GM10847 (cell line): ENCODE results near the gene MAP3K7CL.

Source experiments
- POLR2A ChIP-seq: IDR thresholded peaks from 2 replicates; pipeline ENCODE4 v1.6.1; 2011; ENCODE audit not compliant: insufficient read length; ENCODE audit errors: extremely low read depth

The MAP3K7CL gene

GRCh38 chr21:29175408-29176134 is 45.1 kb downstream of the MAP3K7CL start:
- TF ChIP-seq POLR2A = no peak

- no peak for TF ChIP-seq POLR2A
These were observed 46.2 kb downstream of the MAP3K7CL start for GRCh38 chr21:29176471-29177120.

GRCh38 chr21:29177800-29178199 is 47.4 kb downstream of the MAP3K7CL start:
- TF ChIP-seq POLR2A = no peak

DNA sequence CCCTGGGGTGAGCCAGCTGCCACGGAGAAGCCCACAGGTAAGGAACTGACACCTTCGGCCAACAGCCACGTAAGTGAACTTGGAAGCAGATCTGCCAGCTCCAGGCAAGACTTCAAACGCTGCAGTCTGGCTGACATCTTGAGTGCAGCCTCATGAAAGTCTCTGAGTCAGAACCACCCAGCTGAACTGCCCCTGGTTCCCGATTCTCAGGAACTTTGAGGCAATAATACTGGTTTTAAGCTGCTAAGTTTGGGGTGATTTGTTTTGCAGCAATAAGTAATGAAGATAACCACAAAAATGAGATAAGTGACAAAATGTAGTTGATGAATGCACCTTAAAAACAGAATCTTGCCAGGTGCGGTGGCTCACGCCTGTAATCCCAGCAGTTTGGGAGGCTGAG is 48.5 kb downstream of the MAP3K7CL start:
- no peak for TF ChIP-seq POLR2A

- TF ChIP-seq POLR2A = no peak
These were observed 49.1 kb downstream of the MAP3K7CL start for GRCh38 chr21:29179503-29179902.

DNA sequence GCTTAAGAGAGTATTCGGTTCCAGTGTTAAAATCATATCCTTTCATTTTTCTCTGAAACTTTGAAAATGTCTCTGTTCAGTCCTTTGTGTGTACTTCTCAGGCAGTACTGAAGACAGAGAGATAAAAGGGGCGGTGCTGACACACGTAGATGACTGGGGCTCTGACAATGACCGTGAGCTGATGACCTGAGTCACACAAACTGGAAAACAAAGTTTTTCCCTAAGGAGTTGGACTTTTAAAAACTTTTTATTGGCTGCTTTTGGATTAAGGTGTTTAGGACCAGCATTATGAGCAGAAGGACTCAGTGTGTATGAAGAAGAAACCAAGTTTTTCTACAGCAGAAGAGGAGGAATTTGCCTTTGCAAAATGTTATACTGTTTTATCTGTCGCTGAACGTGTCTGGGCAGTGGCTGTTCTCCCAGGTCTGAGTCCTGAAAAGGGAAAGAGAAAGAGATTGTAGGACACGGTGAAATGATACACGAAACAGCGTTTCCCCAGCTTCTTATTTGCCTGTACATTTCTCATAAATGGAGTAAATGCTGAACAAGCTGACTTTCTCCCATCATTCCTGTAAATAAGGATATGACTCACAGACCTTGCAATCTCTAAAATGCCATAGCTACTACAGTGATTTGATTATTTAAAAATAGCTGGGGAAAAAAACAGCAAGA is 51.5 kb downstream of the MAP3K7CL start:
- TF ChIP-seq POLR2A = no peak

DNA sequence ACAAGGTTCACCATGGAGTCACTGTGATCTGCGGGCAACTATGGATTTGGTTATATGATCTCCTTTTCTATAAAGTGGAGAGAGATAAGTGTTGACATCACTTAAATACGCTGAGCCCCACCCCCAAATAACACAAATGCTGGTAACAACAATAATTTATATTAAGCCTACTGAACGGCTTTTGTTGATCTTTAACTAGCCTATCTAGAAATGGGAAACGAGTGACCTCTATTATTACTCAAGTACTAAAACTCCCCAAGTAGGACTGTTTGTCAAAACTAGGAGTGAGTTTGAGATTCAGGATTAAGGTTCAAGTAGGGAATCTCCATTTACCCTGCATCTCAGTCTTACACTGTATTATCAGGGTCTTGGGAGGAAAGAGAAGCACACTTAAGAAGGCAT is 52.2 kb downstream of the MAP3K7CL start:
- TF ChIP-seq POLR2A = no peak

GRCh38 chr21:29184037-29184436 is 53.6 kb downstream of the MAP3K7CL start:
- TF ChIP-seq POLR2A = no peak

GRCh38 chr21:29185172-29185571 is 54.7 kb downstream of the MAP3K7CL start:
- no peak for TF ChIP-seq POLR2A

GRCh38 chr21:29185633-29186032 is 55.2 kb downstream of the MAP3K7CL start:
- no peak for TF ChIP-seq POLR2A

DNA sequence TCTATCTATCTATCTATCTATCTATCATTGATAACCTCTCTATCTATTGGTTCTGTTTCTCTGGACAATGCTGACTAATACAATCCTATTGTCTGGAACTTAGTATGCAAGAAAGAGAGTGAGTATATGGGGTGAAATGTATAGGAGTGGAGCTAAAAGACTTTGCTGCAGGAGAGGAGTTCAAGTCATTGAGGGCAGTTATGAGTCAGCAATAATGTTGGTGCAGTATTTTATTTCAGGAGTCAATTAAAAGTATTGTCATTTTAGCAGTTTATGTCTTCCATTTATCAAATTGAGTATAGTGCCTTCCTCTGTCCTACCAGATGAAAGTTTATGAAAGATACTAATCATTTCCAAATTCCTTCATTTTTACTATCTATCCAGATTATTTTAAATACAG is 55.8 kb downstream of the MAP3K7CL start:
- TF ChIP-seq POLR2A = no peak

- TF ChIP-seq POLR2A = no peak
These were observed 57.5 kb downstream of the MAP3K7CL start for GRCh38 chr21:29187944-29188343.

DNA sequence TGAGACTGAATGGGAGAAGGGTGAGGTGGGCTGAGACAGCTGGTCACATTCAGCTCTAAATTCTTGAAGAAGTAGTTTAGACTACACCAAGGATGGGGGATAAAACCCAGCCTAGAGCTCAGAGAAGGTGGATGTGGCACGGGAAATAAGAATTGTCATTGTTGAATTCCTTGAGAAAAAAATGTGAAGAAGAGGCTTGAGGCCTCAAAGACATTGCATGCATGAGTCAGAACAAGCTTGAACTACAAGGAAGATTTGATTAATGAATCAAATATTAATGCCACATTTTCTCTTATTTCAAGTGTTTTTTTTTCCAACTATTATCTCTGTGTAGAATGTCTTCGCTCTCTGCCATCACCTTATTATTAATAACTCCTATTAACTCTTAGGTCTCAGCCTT is 58.9 kb downstream of the MAP3K7CL start:
- TF ChIP-seq POLR2A = no peak

DNA sequence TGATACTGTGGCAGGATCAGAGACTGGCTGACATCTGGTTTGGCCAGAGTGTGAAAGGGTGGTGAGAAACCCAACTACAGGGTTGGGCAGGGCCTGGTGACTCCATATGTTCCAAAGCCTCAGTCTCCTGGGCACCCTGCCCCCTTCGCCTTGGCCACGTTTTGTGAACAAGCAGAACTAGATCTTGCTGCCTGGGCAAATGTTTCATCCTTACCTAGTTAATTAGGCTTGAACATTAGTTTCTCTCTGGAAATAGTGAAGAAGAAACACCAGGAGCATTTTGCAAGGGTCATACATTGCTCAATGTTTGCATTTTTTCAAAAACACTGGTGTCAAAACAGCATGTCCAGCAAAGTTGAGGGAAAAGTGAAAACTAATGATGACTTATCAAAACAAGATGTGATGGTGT is 60.5 kb downstream of the MAP3K7CL start:
- TF ChIP-seq POLR2A = no peak

- no peak for TF ChIP-seq POLR2A
These were observed 62.6 kb downstream of the MAP3K7CL start for GRCh38 chr21:29193072-29193471.

DNA sequence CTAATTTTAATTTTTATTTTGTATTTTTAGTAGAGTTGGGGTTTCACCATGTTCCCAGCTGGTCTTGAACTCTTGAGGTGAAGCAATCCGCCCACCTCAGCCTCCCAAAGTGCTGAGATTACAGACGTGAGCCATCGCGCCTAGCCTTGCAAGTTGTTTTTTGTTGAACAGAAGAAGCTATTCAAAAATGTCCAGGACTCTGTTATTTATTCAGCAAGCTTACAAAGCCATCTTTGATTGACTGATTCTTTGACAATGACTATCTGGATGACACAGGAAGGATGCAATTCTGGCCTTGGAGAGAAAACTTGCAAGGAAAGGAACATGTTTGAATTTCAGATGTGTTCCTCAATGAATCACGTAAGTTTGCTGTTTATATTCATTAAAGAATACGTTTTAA is 63.5 kb downstream of the MAP3K7CL start:
- TF ChIP-seq POLR2A = no peak
